Coronary artery (tissue), 2 donors: ENCODE results near the gene KCNJ6.

Experiments used
- DNase-seq: peaks from one replicate; pipeline ENCODE4 v3.0.0-alpha.2; 2017; ENCODE audit warnings: low spot score
- H3K27ac ChIP-seq, 2 donors: fragments of 200-600 bp; sonication (generic); one replicate each; pipeline ENCODE4 v1.5.1; 2016 to 2019
- H3K4me3 ChIP-seq: fragments of 200-600 bp; sonication (generic); 2 replicates; pipeline ENCODE4 v1.5.1; 2016; ENCODE audit warnings: mild to moderate bottlenecking, moderate library complexity
- TF ChIP-seq, protein P1 (sequence below): fragments of 200-600 bp; sonication (generic); IDR thresholded peaks from one replicate; pipeline ENCODE4 v1.5.1; 2019; ENCODE audit warnings: antibody characterized with exemption

KCNJ6 gene

DNA sequence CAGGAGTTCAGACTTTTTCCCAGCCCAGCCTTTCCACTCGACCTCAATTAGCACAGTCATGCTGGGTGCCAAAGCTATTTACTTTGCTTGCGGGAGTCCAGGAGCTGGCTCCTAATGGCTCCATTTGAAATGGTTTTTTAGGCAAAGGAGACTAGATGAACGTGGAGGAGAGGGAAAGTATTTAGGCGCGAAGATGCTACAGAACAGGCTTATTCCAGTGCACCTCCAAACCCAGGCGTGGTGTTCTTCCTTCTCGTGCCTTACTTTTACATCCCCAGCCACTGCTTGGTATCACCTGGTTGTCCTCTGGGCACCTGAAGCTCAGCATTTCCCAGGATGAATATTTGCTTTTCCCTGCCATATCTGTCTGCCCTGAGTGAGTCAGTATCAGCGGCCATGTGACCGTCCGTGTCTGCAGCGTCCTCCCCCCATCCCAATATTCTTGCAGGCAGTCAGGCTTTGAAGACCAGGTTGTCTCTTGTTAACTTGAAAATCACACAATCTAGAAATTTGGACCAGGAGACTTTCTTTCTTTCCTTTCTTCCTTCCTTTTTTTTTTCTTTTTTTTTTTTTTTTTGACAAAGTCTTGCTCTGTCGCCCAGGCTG, 351.2 kb downstream of the KCNJ6 start:
- no peak for DNase-seq
- H3K4me3 ChIP-seq, result peak overlapping the region; percentile 80
- TF ChIP-seq, protein P1, sequence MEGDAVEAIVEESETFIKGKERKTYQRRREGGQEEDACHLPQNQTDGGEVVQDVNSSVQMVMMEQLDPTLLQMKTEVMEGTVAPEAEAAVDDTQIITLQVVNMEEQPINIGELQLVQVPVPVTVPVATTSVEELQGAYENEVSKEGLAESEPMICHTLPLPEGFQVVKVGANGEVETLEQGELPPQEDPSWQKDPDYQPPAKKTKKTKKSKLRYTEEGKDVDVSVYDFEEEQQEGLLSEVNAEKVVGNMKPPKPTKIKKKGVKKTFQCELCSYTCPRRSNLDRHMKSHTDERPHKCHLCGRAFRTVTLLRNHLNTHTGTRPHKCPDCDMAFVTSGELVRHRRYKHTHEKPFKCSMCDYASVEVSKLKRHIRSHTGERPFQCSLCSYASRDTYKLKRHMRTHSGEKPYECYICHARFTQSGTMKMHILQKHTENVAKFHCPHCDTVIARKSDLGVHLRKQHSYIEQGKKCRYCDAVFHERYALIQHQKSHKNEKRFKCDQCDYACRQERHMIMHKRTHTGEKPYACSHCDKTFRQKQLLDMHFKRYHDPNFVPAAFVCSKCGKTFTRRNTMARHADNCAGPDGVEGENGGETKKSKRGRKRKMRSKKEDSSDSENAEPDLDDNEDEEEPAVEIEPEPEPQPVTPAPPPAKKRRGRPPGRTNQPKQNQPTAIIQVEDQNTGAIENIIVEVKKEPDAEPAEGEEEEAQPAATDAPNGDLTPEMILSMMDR, result no peak
- H3K27ac ChIP-seq, result peak overlapping the region; percentile 89 to 91

DNA sequence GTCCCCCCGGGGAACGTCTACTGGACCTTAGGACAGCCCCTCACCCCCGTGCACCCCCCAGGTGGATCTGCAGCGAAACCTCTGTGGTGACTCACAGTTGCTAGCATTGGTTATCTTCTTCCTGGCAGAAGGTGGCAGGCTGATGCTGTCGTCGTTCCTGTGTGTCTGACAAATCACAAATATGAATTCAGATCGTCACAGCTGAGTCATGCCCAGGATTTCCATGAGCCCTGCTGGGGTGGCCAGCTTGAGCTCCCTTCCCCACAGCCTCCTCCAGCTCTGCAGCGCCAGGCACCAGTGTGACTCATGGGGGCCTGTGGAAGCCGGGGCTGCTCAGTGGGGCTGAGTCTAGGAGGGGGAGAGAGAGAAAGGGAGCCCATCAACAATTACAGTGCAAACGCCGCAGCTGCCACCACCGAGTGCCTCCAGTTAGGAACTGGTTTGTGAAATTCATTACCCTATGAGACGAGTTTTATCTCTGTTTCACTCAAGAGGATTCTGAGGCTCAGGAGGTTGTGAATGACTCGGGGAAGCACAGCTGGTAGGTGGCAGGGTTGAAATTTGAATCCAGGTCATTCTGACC, 351.8 kb downstream of the KCNJ6 start:
- peak overlapping the region; percentile 89 to 91 for H3K27ac ChIP-seq
- DNase-seq, result peak; percentile 95
- TF ChIP-seq, protein P1, result no peak
- H3K4me3 ChIP-seq, result peak overlapping the region; percentile 80

DNA sequence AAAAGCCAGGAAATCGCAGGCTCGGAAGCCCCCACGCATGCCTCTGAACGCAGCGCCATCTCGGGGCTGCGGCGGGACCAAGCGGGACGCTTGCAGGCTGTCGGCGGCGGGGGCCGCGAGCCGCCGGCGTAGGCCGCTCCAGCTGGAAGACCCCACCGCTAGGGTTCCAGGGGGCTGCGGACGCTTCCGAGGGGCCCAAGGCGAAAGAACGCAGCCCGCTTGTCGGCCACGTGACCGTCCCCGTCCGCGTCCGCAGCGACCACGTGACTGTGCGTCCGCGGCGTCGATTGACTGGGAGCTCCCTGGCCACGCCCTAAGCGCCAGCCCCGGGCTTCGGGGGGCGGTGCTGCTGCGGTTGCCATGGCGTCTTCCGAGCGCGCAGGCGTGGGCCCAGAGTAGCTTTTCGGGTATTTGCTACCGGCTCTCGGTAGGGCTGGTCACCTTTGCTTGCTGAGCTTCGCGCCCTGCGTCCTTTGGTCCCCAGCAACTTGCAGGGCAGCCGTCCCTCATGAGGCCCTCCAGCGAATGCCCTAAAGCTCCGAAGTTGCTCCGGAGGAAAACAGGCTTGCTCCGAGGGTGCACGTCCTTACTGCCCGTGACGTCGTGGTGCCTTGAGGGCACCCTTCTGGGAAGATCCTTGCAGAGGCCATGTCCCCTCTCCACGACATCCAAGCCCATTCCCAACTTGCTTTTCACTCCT, 352.5 kb downstream of the KCNJ6 start:
- H3K4me3 ChIP-seq, result peak overlapping the region; percentile 80
- DNase-seq, result peak; percentile 95
- peak overlapping the region; percentile 89 to 91 for H3K27ac ChIP-seq
- TF ChIP-seq, protein P1, result no peak

DNA sequence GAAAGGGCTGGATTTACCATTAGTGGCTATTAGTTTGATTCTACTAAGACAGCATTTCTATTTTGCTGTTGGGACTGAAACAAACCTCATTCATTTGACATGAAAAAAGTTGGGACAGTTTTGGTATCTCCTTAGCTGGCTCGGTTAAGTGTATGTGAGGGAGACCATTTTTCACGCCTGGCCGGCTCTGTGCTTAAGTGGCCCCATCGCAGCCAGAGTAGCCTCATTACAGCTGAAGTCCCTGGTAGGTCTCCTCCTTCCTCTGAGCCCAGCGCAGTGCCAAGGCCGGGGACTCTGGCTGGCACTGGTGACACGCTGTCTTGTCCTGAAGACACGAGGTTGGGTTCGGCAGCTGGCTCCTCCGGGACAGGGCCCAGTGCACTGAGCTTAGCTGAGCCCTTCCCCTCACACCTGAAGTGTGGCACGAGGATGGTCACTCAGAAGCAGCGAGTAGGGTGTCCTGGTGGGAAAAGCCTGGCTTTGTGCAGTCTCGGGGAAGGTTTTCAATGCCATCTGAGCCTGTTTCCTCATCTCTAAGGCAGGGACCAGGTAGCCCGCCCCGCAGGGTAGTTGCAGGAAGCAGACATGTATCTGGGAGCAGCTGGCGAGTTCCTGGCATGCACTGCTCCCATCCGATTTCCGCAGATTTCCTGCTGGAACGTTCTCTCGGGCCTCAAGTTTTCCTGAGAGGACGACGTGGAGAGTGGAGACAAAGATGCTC, 353.2 kb downstream of the KCNJ6 start:
- DNase-seq, result no peak
- TF ChIP-seq, protein P1, result no peak
- Histone ChIP-seq H3K27ac (peak overlapping the region; percentile 89 to 91), H3K4me3 (peak overlapping the region; percentile 80)

DNA sequence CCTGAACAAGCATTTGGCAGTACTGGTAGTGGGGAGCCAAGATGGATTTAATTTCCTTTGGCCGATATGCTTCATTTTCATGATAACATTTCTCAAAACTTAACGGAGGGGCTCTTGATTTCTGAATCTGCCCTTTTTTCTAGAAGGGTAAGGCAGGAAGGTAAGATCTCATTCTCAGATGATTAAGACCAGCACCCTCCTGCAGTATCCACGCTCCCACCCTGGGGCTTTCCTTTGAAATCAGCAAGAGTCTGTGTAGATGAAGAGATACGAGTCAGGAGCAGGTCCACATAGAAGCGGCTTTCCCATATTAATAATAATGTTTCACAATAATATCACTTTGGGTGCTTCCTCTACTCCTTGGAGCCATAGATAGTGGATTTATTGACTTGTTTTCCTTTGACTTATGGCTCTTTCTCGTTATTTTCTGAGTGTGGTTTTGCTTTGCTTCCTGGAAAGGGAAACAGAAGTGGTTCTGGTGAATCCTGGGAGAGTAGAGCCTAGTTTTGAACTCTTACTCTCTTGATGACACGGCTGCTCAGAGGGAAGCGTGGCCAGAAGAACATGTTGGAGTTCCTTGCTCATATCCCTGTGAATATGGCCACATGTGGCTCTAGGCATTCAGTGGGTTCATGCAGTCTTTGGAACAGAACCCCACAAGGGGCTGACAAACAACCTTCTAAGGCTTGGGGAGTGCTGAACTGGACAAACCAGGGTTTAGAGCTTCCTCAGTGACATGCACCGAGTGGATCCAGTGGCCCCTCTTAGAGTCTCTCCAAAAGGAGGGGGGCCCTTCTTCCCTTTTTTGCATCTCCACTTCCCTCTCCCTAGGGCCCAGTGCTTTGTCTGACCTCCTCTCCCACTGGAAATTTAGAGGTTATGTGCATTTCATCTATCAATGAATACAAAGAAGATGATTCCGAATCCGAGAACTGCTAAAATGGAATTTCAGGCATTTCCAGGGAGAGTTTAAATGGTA, 354.0 kb downstream of the KCNJ6 start:
- DNase-seq, result no peak
- no peak overlapping the region for H3K27ac ChIP-seq
- TF ChIP-seq, protein P1, result no peak
- no peak overlapping the region for H3K4me3 ChIP-seq

DNA sequence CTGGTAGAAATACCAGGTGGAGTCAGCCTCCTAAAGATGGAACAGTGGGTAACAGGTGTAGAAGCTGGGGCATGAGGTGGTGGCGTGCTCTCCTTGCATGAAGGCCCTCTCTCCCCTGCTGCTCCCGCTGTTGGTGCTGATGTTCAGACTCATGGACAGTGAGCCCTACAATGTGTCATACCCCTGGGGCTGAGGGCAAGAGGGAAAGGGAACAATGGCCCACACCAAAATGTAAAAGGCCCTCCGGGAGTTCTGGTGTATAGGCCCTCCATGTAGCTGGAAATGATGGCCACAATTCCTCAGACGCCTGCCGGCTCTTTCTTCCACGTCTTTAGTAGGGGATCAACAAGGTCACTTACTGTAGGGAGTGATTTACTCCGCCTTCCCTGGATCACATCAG, 354.8 kb downstream of the KCNJ6 start:
- DNase-seq, result no peak
- H3K27ac ChIP-seq, result no peak overlapping the region
- TF ChIP-seq, protein P1, result no peak
- no peak overlapping the region for H3K4me3 ChIP-seq
